ENCODE measurements around the gene ATF3.

- TF ChIP-seq POLR2A (IDR thresholded peaks at IDR 0.05) (no peak), CTCF (IDR thresholded peaks at IDR 0.05) (no peak)
These were observed 33.8 kb upstream of the ATF3 start for GRCh38 chr1:212574732-212575131.
